HepG2 (cell line): Measurements from ENCODE around the gene ZBTB46. TPM values are rescaled to one million over a fixed set of nuclear protein-coding genes. Genes with fewer than 3 reads are reported as not detected.
A peak's percentile ranks its signal among the peaks of the same experiment; 100 is the strongest.

Experiments used
- E2F1 ChIP-seq: sonication (generic); formaldehyde crosslinking; IDR thresholded peaks from 2 replicates; pipeline ENCODE4 v1.5.0; 2020; ENCODE audit warnings: missing genetic modification reagents
- IKZF5 ChIP-seq: IDR thresholded peaks from 2 replicates; pipeline ENCODE4 v1.6.1; 2018; ENCODE audit warnings: missing genetic modification reagents, mild to moderate bottlenecking, missing compliant biosample characterization
- JUND ChIP-seq: sonication (generic); formaldehyde crosslinking; IDR thresholded peaks from 2 replicates; pipeline ENCODE4 v1.8.0; 2022; ENCODE audit warnings: mild to moderate bottlenecking, missing genetic modification reagents
- KDM6A ChIP-seq: IDR thresholded peaks from 2 replicates; pipeline ENCODE4 v1.6.1; 2016; ENCODE audit warnings: low read depth
- KLF6 ChIP-seq: IDR thresholded peaks from 2 replicates; pipeline ENCODE4 v1.8.0; 2016; ENCODE audit warnings: missing biosample characterization, missing genetic modification reagents
- MZF1 ChIP-seq: sonication (generic); formaldehyde crosslinking; IDR thresholded peaks from 2 replicates; pipeline ENCODE4 v1.8.1; 2023; ENCODE audit warnings: mild to moderate bottlenecking, missing genetic modification reagents, borderline replicate concordance
- NKX3-1 ChIP-seq: sonication (generic); formaldehyde crosslinking; IDR thresholded peaks from 2 replicates; pipeline ENCODE4 v1.5.0; 2020; ENCODE audit warnings: missing genetic modification reagents
- NR2F6 ChIP-seq, 2 experiments: IDR thresholded peaks; 2 replicates each; pipeline ENCODE4 v1.6.1; 2016; ENCODE audit warnings: antibody characterized with exemption in 1 of 2, mild to moderate bottlenecking in 1 of 2
- PBX2 ChIP-seq: IDR thresholded peaks from 2 replicates; pipeline ENCODE4 v1.6.1; 2016; ENCODE audit warnings: control low read depth
- REL ChIP-seq: sonication (generic); formaldehyde crosslinking; conservative IDR thresholded peaks from 2 replicates; pipeline ENCODE4 v1.8.0; 2022; ENCODE audit warnings: mild to moderate bottlenecking, missing genetic modification reagents, moderate library complexity
- SMARCE1 ChIP-seq: fragments of 450-650 bp; IDR thresholded peaks from 2 replicates; pipeline ENCODE4 v1.6.1; 2017; ENCODE audit warnings: borderline replicate concordance
- TFAP4 ChIP-seq: sonication (generic); IDR thresholded peaks from 2 replicates; pipeline ENCODE4 v1.6.1; 2016; ENCODE audit warnings: low read depth, borderline replicate concordance
- ZBTB34 ChIP-seq: sonication (generic); formaldehyde crosslinking; IDR thresholded peaks from 2 replicates; pipeline ENCODE4 v1.8.0; 2022; ENCODE audit warnings: mild to moderate bottlenecking, missing genetic modification reagents
- ZNF446 ChIP-seq: sonication (generic); formaldehyde crosslinking; IDR thresholded peaks from 2 replicates; pipeline ENCODE4 v1.5.0; 2020; ENCODE audit warnings: mild to moderate bottlenecking, missing genetic modification reagents
- ZNF720 ChIP-seq: sonication (generic); formaldehyde crosslinking; IDR thresholded peaks from 2 replicates; pipeline ENCODE4 v1.4.0; 2020; ENCODE audit warnings: missing genetic modification reagents
- ZNF746 ChIP-seq: sonication (generic); formaldehyde crosslinking; IDR thresholded peaks from 2 replicates; pipeline ENCODE4 v1.8.0; 2022; ENCODE audit warnings: mild to moderate bottlenecking, missing genetic modification reagents
- ZNF800 ChIP-seq: sonication (generic); formaldehyde crosslinking; IDR thresholded peaks from 2 replicates; pipeline ENCODE4 v1.4.0; 2020; ENCODE audit warnings: missing genetic modification reagents
- polyA plus RNA-seq, 8 experiments: library from polyadenylated mRNA; depleted of rRNA in 3 of 8; stranded (reverse) in 7 of 8; unstranded in 1 of 8; fragments of >200 nt; fragmentation: Illumina TruSeq in 4 of 8; extraction: Trizol in 4 of 8; gene quantifications; 2 replicates each; pipeline versions ENCODE4 v1.2.1 to v1.2.3, GENCODE V29; 2011 to 2016; ENCODE audit warnings: low read depth in 4 of 8, missing spikeins in 1 of 8, mixed read lengths in 1 of 8; ENCODE audit not compliant: insufficient read depth in 1 of 8
- total RNA-seq, 5 experiments: library from RNA; depleted of rRNA; stranded (reverse); fragments of >200 nt; fragmentation: Illumina TruSeq; extraction: Trizol; gene quantifications; 2 replicates each; pipeline ENCODE4 v1.2.3, GENCODE V29; 2016; ENCODE audit warnings: low read depth in 1 of 5
- TF ChIP-seq, protein P1 (sequence below): sonication (generic); formaldehyde crosslinking; conservative IDR thresholded peaks from 2 replicates; pipeline ENCODE4 v1.4.0; 2020; ENCODE audit warnings: missing genetic modification reagents
- TF ChIP-seq, protein P2 (sequence below): sonication (generic); formaldehyde crosslinking; IDR thresholded peaks from 2 replicates; pipeline ENCODE4 v1.4.0; 2020; ENCODE audit warnings: missing genetic modification reagents

Gene ZBTB46
- total and polyA plus RNA-seq, 2 of the 13 experiments (the other 11 are each of a cell fraction or from before 2014, with no cell fraction given): 1.6 to 13.5 TPM

- TF ChIP-seq, protein P1, sequence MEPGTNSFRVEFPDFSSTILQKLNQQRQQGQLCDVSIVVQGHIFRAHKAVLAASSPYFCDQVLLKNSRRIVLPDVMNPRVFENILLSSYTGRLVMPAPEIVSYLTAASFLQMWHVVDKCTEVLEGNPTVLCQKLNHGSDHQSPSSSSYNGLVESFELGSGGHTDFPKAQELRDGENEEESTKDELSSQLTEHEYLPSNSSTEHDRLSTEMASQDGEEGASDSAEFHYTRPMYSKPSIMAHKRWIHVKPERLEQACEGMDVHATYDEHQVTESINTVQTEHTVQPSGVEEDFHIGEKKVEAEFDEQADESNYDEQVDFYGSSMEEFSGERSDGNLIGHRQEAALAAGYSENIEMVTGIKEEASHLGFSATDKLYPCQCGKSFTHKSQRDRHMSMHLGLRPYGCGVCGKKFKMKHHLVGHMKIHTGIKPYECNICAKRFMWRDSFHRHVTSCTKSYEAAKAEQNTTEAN: no peak
- TF ChIP-seq ZBTB34 (CRISPR knock-in tag) (no peak), NR2F6 (IDR thresholded peaks at IDR 0.05) (peak; percentile 81), NR2F6 (CRISPR knock-in tag; IDR thresholded peaks at IDR 0.05) (peak; percentile 50; the same call in 1 of the 2 replicates), KLF6 (CRISPR knock-in tag) (no peak), PBX2 (CRISPR knock-in tag) (peak; percentile 35; the same call in 1 of the 2 replicates), NKX3-1 (CRISPR knock-in tag) (no peak), ZNF446 (CRISPR knock-in tag) (no peak), MZF1 (CRISPR knock-in tag) (no peak), ZNF720 (CRISPR knock-in tag) (no peak), E2F1 (no peak), ZNF746 (CRISPR knock-in tag) (peak; percentile 27; the same call in 1 of the 2 replicates), KDM6A (CRISPR knock-in tag) (no peak), REL (CRISPR knock-in tag) (no peak), SMARCE1 (no peak), JUND (peak; percentile 25; the same call in 1 of the 2 replicates), IKZF5 (CRISPR knock-in tag) (no peak), TFAP4 (no peak), ZNF800 (CRISPR knock-in tag) (no peak)
- TF ChIP-seq, protein P2, sequence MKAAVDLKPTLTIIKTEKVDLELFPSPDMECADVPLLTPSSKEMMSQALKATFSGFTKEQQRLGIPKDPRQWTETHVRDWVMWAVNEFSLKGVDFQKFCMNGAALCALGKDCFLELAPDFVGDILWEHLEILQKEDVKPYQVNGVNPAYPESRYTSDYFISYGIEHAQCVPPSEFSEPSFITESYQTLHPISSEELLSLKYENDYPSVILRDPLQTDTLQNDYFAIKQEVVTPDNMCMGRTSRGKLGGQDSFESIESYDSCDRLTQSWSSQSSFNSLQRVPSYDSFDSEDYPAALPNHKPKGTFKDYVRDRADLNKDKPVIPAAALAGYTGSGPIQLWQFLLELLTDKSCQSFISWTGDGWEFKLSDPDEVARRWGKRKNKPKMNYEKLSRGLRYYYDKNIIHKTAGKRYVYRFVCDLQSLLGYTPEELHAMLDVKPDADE (CRISPR knock-in tag): no peak
Measured at GRCh38 chr20:63734111-63734945, 96.7 kb downstream of the ZBTB46 start (continued).
